IMR-90 (cell line): ENCODE measurements around the gene SHROOM4. TPM values are rescaled to one million over a fixed set of nuclear protein-coding genes. Genes with fewer than 3 reads are reported as not detected.

Experiments
- ATAC-seq: fragments of 200-7000 bp; cut with Tn5 transposase; 2 replicates; pipeline ENCODE4 v1.9.1; 2020; ENCODE audit warnings: low read depth, mild to moderate bottlenecking, moderate library complexity
- BruUV-seq: library from RNA; stranded (reverse); fragments of 400-500 nt; replicated peaks from 2 replicates; lab custom pipeline; 2021; lab: Mats Ljungman, UMichigan
- CTCF ChIA-PET: fragments of 300-600 bp; formaldehyde crosslinking; extraction: SDS; loops from one replicate; lab custom pipeline; 2021; ENCODE audit warnings: antibody characterized with exemption; lab: Yijun Ruan, JAX
- POLR2A ChIA-PET: fragments of 300-600 bp; sonication (Branson Sonifier 250); formaldehyde crosslinking; loops from one replicate; lab custom pipeline; 2022; ENCODE audit warnings: antibody characterized with exemption; ENCODE audit not compliant: unreplicated experiment; lab: Charles Lee
- DNase-seq: peaks from one replicate; pipeline ENCODE4 v3.0.0; 2013
- H2AFZ ChIP-seq: replicated peaks from 2 replicates; pipeline ENCODE3; 2013; ENCODE audit warnings: low read length, mild to moderate bottlenecking; ENCODE audit not compliant: poor library complexity
- H2AK5ac ChIP-seq: 2 replicates; pipeline ENCODE4 v1.6.1; 2013; ENCODE audit warnings: low read depth, low read length, inconsistent platforms
- H2AK9ac ChIP-seq: replicated peaks from 2 replicates; pipeline ENCODE3; 2013; ENCODE audit warnings: mild to moderate bottlenecking, low read depth, low read length, moderate library complexity; ENCODE audit not compliant: poor library complexity
- H2BK120ac ChIP-seq: 2 replicates; pipeline ENCODE4 v1.6.1; 2013; ENCODE audit warnings: low read depth, low read length, inconsistent platforms
- H2BK15ac ChIP-seq: 3 replicates; pipeline ENCODE4 v1.6.1; 2013; ENCODE audit warnings: low read depth, low read length, inconsistent platforms
- H2BK20ac ChIP-seq: 2 replicates; pipeline ENCODE4 v1.6.1; 2013; ENCODE audit warnings: low read depth, mild to moderate bottlenecking, inconsistent platforms, low read length, moderate library complexity
- H2BK5ac ChIP-seq: 2 replicates; pipeline ENCODE4 v1.6.1; 2013; ENCODE audit warnings: mild to moderate bottlenecking, low read depth, low read length, inconsistent platforms; ENCODE audit not compliant: poor library complexity, severe bottlenecking
- H3K14ac ChIP-seq: replicated peaks from 2 replicates; pipeline ENCODE4 v1.6.1; 2013; ENCODE audit warnings: low read depth, low read length, inconsistent platforms
- H3K18ac ChIP-seq: 2 replicates; pipeline ENCODE4 v1.6.1; 2013; ENCODE audit warnings: low read depth, low read length, control low read depth
- H3K23ac ChIP-seq: 2 replicates; pipeline ENCODE4 v1.6.1; 2013; ENCODE audit warnings: low read depth, low read length, inconsistent platforms
- H3K27ac ChIP-seq: 2 replicates; pipeline ENCODE4 v1.5.1; 2013; ENCODE audit warnings: mild to moderate bottlenecking, control low read depth, low read length; ENCODE audit not compliant: insufficient read depth
- H3K27me3 ChIP-seq: 2 replicates; pipeline ENCODE4 v1.6.1; 2013; ENCODE audit warnings: low read length; ENCODE audit not compliant: control insufficient read depth, insufficient read depth
- H3K36me3 ChIP-seq: 2 replicates; pipeline ENCODE4 v1.6.1; 2013; ENCODE audit warnings: low read length, mixed read lengths; ENCODE audit not compliant: control insufficient read depth, insufficient read depth
- H3K4ac ChIP-seq: 2 replicates; pipeline ENCODE4 v1.6.1; 2013; ENCODE audit warnings: low read depth, low read length, inconsistent platforms
- H3K4me1 ChIP-seq: 2 replicates; pipeline ENCODE4 v1.6.1; 2013; ENCODE audit warnings: low read length, mixed read lengths; ENCODE audit not compliant: control insufficient read depth, insufficient read depth
- H3K4me2 ChIP-seq: 2 replicates; pipeline ENCODE4 v1.6.1; 2013; ENCODE audit warnings: low read depth, mild to moderate bottlenecking, control low read depth, low read length, moderate library complexity
- H3K4me3 ChIP-seq: 2 replicates; pipeline ENCODE4 v1.5.1; 2013; ENCODE audit warnings: low read depth, mild to moderate bottlenecking, control low read depth, low read length, moderate library complexity; ENCODE audit not compliant: insufficient read depth
- H3K56ac ChIP-seq: 2 replicates; pipeline ENCODE4 v1.6.1; 2013; ENCODE audit warnings: low read length, inconsistent platforms; ENCODE audit not compliant: insufficient read depth; ENCODE audit errors: extremely low read depth
- H3K79me1 ChIP-seq, 2 experiments: 2 replicates each; pipeline ENCODE4 v1.6.1; 2013; ENCODE audit warnings: low read length in 2 of 2, inconsistent platforms in 1 of 2, low read depth in 1 of 2
- H3K9ac ChIP-seq: 2 replicates; pipeline ENCODE4 v1.6.1; 2013; ENCODE audit warnings: low read depth, low read length, control low read depth
- H3K9me1 ChIP-seq: 2 replicates; pipeline ENCODE4 v1.6.1; 2013; ENCODE audit warnings: low read length, inconsistent platforms; ENCODE audit not compliant: insufficient read depth
- H3K9me3 ChIP-seq: 2 replicates; pipeline ENCODE4 v1.6.1; 2013; ENCODE audit warnings: low read length; ENCODE audit not compliant: control insufficient read depth, insufficient read depth
- H4K20me1 ChIP-seq: 2 replicates; pipeline ENCODE4 v1.6.1; 2013; ENCODE audit warnings: low read length, inconsistent platforms; ENCODE audit not compliant: insufficient read depth
- H4K5ac ChIP-seq: 2 replicates; pipeline ENCODE4 v1.6.1; 2013; ENCODE audit warnings: mild to moderate bottlenecking, low read depth, low read length, control low read depth
- H4K8ac ChIP-seq, 2 experiments: 2 replicates each; pipeline ENCODE4 v1.6.1; 2013; ENCODE audit warnings: low read depth in 2 of 2, low read length in 2 of 2, control low read depth in 1 of 2, inconsistent platforms in 1 of 2
- H4K91ac ChIP-seq: 2 replicates; pipeline ENCODE4 v1.6.1; 2013; ENCODE audit warnings: low read depth, low read length, inconsistent platforms; ENCODE audit not compliant: insufficient read depth
- RCOR1 ChIP-seq: IDR thresholded peaks from 2 replicates; pipeline ENCODE4 v1.6.1; 2012; ENCODE audit warnings: mild to moderate bottlenecking, low read length, improper control_type of control experiment; ENCODE audit not compliant: insufficient replicate concordance
- WGBS, 2 experiments: methylation state at CpG; one replicate each; pipeline versions ENCODE4 v1.1.5 to v1.1.7; 2013; ENCODE audit warnings: missing lambda C conversion rate in 2 of 2; ENCODE audit not compliant: insufficient read length in 1 of 2; ENCODE audit errors: extremely low coverage in 2 of 2; 5-methylcytosine and 5-hydroxymethylcytosine counted together
- dilution Hi-C: fragments of 300-500 bp; cut with HindIII; formaldehyde crosslinking; loops from one replicate; pipeline ENCODE4 v1.14.3; 2018; ENCODE audit warnings: low sequenced_read_pairs; ENCODE audit not compliant: unreplicated experiment
- in situ Hi-C: fragments of 300-500 bp; cut with MboI; formaldehyde crosslinking; loops from 3 replicates; pipeline ENCODE4 v1.14.3; 2019; ENCODE audit warnings: low sequenced_read_pairs, inconsistent platforms, mixed read lengths
- intact Hi-C: fragments of 100-400 bp; cut with micrococcal nuclease; formaldehyde crosslinking; loops from 2 replicates; pipeline ENCODE4 v1.10.0; 2022
- polyA plus RNA-seq, 3 experiments: library from polyadenylated mRNA; depleted of rRNA; stranded (reverse); fragments of >200 nt; gene quantifications; 2 replicates each; pipeline ENCODE4 v1.2.3, GENCODE V29; 2012; ENCODE audit warnings: low replicate concordance in 1 of 3
- total RNA-seq: library from RNA; depleted of rRNA; stranded (reverse); fragments of >200 nt; gene quantifications from 2 replicates; pipeline ENCODE4 v1.2.3, GENCODE V29; 2012

SHROOM4 gene
- total and polyA plus RNA-seq, 2 of the 4 experiments (the other 2 are of a cell fraction), result 1.0 to 2.2 TPM

DNA sequence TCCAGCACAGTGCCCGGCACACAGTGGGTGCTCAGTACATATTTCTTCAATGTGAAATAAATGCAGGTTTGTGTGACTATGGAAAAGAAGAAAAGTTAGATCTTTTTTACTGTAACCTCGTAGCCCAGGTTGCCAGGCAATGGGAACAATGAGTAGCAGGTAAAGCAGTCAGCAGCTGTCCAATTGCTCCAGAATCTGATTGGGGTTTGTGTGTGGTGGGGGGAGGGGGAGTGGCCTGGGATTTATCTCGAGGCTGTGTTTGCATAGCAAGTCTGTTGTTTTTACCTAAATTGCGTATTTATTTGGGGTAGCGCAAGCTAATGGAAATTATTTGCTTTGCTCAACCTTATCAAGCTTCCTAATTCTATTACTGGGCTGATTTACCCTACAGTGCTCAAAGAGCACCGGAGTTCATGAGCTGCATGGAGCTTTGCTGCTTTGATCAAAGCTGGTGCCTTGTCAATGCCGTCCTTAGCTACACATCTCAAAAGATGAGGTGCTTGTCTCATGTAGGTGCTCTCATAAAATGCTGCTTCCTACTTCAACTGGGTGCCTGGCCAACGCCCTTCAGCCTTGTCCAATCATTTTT, 198.3 kb downstream of the SHROOM4 start:
- WGBS, 2 experiments, result 67% methylated on average over 1 of the region's 8 CpGs; no CpG with 5 or more reads in 1 of the 2 experiments
- no TSS peak for BruUV-seq
- Histone ChIP-seq H2BK15ac (no peak overlapping the region), H2AK9ac (no peak overlapping the region), H3K18ac (no peak overlapping the region), H3K9me1 (no peaks in the 10 kb centered on the region), H2BK120ac (no peak overlapping the region), H3K23ac (no peak overlapping the region), H3K4me3 (no peak overlapping the region), H3K79me1 (no peaks in the 10 kb centered on the region), H3K36me3 (no peaks in the 10 kb centered on the region), H4K91ac (no peak overlapping the region), H3K4me1 (no peaks in the 10 kb centered on the region), H3K14ac (no peak overlapping the region), H4K5ac (no peak overlapping the region), H2BK5ac (no peak overlapping the region), H2AFZ (no peak overlapping the region), H2BK20ac (no peak overlapping the region), H3K9me3 (no peaks in the 10 kb centered on the region), H3K56ac (no peak overlapping the region), H4K20me1 (no peaks in the 10 kb centered on the region), H3K27me3 (peaks cover 4% of the 10 kb centered on the region), H3K9ac (no peak overlapping the region), H4K8ac (no peak overlapping the region), H2AK5ac (no peak overlapping the region), H3K4ac (no peak overlapping the region), H3K27ac (no peak overlapping the region), H3K4me2 (no peak overlapping the region)
- CTCF ChIA-PET, result no interaction called here
- in situ Hi-C loops, result no loop called here
- dilution Hi-C loops, result no loop called here
- DNase-seq, result no peak
- no peak for ATAC-seq
- intact Hi-C loops, result no loop called here
- no peak for TF ChIP-seq RCOR1
- POLR2A ChIA-PET, result no interaction called here
